HG03045 (cell line): ENCODE data around the gene RANBP6.

Experiments
- ATAC-seq: cut with Tn5 transposase; IDR thresholded peaks from one replicate; pipeline ENCODE4 v1.9.1; 2021; ENCODE audit warnings: mild to moderate bottlenecking, moderate library complexity; ENCODE audit not compliant: unreplicated experiment

RANBP6 gene

DNA sequence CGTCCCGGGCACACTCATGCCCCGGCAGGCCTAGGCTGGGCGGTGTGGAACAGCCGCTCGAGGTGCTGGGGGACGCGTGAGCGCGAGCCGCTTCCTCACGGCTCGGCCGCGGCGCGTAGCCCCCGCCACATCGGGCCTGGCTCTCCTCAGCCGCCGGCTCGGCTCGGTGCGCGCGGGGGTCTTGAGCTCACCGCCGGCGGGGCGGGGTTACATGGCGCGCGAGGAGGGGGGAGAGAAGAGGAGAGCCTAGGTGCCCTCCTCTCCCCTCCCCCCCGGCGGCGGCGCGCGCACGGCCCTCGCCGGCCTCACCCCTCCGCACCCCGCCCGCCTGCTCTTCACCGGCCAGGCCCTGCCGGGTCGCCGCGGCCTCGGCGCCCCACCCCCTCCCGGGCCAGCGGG is 7.7 kb downstream of the RANBP6 start:
- peak; percentile 46 for ATAC-seq

DNA sequence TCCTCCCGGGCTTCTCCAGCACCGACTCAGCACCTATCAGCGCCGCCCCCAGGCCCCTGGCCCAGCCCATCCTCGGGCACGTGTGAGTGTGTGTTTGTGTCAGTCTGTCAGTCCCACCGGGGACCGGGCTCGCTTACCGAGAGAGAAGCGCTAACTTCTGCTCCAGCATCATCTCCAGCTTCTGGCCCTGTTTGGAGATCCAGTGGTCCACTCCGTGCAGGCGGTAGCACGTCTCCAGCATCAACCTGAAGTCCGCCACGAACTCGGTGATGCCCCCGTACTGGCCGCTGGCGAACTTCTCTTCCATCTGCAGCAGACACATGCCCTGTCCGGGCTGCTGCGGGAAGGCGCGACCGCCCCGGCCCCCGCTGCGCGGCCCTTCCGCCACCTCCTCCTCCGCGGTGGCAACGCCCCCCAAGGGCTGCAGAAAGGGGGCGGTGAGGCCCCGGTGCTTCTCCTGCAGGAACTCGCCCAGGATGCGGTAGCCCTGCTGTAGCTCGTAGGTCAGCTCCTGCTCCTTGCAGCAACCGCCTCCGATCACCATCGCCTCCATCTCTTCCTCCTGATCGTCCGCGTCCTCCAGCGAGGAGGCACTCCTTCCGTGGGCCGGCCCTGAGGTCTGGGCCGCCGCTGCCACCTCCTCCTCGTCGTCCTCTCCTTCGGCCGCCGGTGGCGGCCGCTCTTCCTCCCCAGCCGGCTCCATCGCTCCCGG is 8.2 kb downstream of the RANBP6 start:
- peak; percentile 75 for ATAC-seq

DNA sequence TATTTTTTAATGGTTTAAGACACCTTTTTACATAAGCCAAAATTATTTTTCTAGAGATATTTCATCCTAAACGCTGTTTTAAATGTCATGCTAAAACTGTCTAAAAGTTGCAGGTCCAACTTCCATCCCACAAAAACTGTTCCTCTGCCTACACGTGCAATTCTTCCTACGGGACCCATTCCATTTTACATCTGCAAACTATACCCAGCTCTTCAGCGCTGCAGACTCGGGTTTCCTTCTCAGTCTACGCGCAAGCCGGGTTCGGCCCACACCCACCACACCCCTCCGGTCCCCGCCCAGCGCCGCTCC is 8.7 kb downstream of the RANBP6 start:
- no peak for ATAC-seq

DNA sequence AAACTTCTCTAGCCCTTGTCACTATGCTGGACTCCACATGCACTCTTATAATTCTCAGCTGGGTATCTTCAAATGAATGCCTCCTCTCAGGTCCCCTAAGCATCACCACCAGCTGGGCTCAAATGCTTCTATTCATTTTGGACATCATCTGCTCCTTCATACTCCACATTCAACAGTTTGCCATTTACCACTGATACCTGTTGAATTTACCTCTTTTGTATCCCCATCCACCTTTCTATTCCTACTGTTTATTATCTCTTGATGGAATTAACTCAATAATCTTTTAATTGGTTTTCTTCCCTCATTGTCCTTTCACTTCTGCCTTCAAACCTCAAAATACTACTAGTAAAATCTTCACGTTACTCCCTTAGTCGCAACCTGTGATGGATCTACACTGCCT is 14.5 kb downstream of the RANBP6 start:
- no peak for ATAC-seq

DNA sequence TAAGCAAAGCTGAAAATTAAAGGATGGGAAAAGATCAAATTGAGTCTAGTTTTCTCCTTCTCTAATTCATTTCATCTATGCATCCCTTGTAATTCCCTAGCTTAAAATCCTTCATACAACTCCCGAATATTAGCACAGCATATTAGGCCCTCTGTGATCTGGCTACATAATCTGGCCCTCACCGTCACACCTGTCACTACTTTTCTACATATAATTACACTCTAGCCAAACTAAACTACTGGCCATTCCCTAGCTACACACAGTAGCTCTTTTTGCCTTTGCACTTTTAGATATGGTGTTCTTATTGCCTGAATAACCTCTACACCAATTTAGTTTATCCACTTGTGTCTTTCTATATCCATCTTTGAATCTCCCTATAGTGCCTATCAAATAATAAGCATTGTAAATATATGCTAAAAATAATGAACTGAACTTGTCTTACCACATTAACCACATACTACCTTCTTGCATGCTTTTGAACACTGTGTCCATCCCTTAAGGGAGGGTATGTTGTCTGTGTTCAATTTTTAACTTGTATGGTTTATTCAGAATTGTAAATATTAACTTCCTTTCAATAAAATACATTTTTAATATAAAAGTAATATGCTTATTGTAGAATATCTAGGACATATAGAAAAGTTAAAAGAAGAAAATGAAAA is 15.9 kb downstream of the RANBP6 start:
- ATAC-seq, result no peak

DNA sequence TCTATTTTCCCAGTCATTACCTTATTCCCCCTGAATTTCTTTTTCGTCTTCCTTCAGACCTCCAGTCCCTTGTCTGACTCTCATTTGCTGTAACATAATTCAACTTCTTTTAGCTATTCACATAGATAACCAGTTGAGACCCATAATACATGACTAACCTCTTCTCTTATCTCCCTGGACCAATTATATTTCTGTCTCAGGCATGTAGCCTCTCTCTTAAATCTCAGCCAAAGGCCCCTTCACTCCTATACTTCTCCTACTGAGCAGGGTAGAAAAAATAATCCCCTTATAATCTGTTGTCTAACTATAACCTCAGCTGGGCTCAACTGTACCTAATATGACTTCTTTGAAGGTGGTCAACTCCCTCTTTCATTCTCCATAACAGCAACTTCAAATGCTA is 20.9 kb downstream of the RANBP6 start:
- ATAC-seq, result no peak

DNA sequence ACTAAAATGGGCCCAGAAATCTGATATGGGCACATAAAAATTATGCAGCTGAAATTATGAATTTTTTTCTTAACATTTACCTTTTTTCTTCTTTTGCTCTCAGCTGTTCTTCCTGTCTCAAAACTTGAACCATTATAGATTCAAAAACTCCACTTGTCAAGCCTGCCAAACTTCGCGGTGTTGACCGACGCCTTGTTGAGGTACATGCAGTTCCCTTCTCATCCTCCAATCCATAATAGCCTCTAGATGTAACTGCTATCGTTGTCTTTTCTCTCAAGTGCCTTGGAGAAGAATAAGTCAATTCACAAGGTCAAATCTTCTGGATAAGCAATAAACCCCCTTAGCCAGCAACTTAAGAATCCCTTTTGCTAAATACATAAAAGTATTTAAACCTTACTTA is 27.2 kb downstream of the RANBP6 start:
- no peak for ATAC-seq

DNA sequence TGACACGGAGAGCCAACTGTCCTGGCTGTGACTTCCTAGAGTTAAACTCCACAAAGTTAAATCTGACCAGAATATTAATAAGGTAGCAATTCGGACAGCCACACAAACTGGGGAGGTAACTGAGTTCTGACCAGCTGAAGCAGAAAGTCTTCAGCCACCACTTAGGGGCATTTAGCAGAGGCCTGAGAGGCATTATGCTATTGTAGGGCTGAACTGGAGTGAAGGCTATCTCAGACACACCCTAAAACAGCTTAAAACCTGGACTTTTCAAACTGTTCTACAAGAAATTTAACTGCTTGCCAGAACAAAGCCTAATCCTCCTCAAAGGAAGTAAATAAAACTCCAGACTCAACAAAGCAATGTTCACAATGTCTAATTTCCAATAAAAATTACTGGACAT is 32.4 kb downstream of the RANBP6 start:
- no peak for ATAC-seq

DNA sequence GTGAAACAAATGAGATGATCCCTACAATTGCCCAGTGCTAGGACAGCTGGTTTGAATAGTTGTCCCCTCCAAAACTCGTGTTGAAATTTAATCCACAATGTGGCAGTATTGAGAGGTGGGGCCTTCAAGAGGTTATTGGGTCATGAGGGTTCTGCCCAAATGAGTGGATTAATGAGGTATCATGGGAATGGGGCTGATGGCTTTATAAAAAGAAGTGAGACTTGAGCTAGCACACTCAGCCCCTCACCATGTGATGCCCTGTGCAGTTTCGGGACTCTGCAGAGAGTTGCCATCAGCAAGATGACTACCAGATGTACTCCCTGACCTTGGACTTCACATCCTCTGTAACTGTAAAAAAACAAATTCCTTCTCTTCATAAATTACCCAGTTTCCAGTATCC is 33.1 kb downstream of the RANBP6 start:
- ATAC-seq, result no peak

DNA sequence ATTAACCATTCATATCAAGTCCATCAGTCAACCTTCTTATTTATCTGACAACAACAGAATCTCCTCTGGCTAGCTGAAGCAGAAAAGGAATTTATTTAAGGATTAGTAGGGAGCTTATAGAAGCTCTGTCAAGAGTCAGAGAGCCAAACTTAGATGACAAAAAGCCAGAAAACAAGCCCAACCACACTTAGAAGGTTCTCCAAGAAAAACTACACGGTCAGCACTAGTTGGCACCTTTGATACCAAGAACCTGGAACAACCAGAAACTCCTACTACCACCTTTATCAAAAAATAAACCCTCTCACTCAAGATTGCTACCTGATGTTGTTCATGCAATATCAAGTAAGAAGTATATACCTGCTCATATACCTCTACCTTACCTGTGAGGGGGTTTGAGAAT is 36.9 kb downstream of the RANBP6 start:
- ATAC-seq, result no peak

DNA sequence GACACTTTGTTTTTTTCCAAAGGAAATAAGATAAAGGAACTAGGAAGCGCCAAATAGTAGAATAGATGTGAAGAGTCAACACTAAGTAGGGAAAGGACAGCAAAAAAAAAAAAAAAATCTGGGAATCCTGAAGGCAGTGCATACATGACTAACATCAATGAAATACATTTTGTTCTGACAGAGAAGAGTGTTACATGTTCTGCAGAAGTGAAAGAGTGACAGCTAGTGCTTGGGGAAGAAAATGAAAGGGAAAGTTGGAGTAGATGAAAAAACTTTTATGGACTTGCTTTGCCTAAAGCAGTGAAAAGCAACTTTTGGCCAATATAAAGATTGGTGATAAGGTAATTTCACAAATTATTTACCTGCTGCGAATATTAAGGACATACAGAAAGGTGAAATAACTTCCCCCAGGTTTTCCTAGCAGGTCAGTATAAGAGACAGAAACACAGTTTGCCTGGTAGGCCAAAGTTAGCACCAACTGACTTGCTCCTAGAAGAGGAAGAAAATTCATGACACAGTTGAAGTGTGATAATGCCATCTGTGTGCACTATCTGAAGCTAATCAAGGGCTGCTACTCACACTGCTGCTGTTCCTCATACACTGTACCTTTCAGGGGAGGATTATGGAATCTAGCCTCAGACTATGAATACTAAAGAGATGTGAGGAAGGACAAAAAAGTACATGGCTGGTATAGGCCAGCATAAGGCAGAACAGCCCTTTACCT is 38.6 kb downstream of the RANBP6 start:
- ATAC-seq, result peak; percentile 50

DNA sequence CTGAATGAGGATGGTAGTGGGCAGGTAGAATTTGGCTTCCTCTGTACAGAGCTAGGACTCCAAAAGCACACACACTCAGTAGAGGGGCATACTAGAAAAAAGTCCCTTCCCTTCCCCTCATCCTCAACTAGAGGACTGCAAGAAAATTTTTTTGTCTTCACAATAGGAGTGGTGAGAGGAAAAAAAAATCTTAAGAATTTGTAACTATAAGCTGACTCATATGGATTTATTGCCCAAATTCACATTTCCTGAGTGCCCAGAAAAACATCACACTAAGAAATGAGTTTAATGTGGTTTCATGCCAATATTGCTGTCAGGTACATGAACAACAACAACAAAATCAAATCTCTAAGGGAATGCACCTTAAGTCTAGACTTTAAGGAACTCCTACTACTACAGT is 43.7 kb downstream of the RANBP6 start:
- ATAC-seq, result no peak
